Kidney tubule cell (primary cell): ENCODE measurements around the gene GSK3A.
"Not testable (repeated sequence)": the region's sequence is repeated elsewhere in the genome, so short reads cannot be mapped to it uniquely, and the experiment has no call there.

Experiments
- DNase-seq: peaks from one replicate; pipeline ENCODE4 v3.0.0-alpha.2; 2018; ENCODE audit warnings: low spot score

Gene GSK3A

DNA sequence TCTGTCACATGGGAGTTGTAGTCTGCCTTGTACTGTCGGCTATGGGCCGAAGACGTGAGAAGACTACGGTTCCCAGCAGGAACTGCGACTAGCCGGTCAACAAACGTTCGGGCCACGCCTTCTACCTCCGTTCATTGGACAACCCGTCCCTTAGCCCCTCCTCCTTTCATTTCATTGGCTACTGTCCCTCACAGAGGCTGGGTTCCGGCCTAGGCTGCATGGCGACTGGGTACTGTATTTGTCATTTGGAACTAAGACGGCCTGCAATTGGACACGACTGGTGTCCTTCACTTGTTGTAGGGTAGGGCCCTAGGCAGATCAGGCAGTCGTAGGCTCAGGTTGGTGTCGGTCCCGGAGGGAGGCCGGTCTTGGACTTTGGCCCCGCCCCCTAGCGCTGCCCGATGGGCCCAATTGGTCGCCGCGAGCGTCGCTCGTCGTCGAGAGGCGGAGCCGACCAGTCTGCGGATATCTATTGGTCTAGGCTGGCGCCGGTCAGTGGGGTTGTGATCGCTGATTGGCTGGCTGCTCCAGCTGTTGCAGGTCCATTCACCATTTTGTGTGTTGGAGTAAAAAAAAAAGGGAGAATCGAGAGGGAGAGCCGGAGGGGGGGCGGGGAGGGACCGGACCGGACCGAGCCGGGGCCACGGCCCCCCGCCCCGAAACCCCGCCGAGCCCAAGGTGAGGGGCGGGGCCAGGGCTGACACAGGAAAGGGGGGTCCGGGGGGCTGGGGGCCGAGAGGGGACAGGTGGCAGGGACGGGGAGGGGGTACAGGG lies 26.5 kb upstream of the GSK3A start, which contains the start of gene CIC:
TSS of gene CIC (plus strand) at position 549 of the 774 bp plus-strand sequence. CDS start 2,532 bp downstream, outside the sequence.
- peak; percentile 100 for DNase-seq

- DNase-seq: peak; percentile 99
Measured at GRCh38 chr19:42268142-42268703, 25.8 kb upstream of the GSK3A start.

DNA sequence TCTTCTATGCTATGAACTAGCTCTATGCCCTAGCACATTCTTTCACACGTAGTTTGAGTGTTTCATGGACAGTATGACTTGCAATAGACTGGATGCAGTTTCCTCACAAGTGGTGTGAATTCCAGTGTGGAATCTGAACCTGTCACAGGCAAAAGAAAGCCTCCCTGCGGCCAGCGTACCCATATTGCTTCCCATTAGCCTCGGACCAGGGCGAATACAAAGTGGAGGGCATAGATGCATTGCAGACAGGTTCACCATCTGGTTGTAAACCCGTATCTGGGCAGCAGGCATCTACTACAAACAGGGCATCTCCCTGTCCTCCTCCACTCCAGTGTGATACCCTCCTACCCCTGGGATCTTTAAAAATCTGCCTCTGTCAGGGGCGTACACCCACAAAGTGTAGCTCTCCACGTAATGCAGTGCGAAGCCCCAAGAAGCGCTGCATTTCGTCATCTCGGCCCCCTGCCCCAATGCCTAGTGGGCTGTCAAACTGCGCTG lies 25.3 kb upstream of the GSK3A start:
- no peak for DNase-seq

- DNase-seq: not testable (repeated sequence)
Measured at GRCh38 chr19:42266928-42267603, 24.7 kb upstream of the GSK3A start.

GRCh38 chr19:42266105-42266504 lies 23.7 kb upstream of the GSK3A start:
- DNase-seq: not testable (repeated sequence)

GRCh38 chr19:42261763-42262162 lies 19.4 kb upstream of the GSK3A start:
- no peak for DNase-seq

GRCh38 chr19:42257842-42258241 lies 15.4 kb upstream of the GSK3A start:
- DNase-seq: not testable (repeated sequence)

DNA sequence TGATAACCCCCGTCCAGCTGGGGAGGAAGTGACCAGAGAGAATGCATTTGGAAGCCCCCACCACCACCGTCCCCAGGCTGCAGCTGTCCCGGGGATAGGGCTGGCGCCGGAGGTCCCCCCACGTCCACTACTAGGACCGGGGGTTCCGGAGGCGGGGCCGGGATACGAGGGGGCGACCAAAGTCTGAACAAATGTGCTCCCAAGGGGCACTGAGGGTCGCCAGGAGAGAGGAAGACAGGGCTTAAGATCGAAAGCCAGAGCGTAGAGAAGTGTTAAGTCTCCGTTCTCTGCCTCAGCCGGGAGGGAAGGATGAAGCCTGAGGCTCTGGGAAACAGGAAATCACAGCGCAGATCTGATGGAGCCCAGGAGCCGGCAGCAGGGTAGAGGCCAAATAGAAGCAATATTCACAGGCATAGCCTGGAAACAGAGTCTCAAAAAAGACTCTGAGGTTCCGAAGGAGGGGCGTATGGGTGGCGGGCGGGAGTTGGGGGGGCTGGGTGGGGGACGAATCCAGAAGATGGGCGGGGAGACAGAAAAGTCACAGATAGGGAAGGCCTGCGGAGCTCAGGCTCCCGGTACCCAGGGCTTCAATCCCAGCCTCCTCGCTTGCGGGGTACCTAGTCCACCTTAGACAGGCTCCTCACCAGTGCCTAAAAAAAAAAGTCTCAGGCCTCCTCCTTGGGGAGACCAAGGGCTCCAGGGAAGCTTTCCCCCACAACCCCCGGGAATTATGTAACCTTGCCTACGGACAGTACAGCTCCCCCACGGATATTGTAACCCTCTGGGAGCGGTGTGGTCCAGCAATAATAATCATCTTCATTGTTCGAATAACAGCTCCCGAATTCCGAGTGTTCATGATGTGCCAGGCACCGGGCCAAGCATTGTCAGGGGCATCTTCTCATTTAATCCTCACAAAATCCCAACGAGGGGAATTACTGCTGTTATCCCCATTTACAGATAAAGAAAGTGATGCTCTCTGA lies 13.7 kb upstream of the GSK3A start:
- peak; percentile 44 for DNase-seq

DNA sequence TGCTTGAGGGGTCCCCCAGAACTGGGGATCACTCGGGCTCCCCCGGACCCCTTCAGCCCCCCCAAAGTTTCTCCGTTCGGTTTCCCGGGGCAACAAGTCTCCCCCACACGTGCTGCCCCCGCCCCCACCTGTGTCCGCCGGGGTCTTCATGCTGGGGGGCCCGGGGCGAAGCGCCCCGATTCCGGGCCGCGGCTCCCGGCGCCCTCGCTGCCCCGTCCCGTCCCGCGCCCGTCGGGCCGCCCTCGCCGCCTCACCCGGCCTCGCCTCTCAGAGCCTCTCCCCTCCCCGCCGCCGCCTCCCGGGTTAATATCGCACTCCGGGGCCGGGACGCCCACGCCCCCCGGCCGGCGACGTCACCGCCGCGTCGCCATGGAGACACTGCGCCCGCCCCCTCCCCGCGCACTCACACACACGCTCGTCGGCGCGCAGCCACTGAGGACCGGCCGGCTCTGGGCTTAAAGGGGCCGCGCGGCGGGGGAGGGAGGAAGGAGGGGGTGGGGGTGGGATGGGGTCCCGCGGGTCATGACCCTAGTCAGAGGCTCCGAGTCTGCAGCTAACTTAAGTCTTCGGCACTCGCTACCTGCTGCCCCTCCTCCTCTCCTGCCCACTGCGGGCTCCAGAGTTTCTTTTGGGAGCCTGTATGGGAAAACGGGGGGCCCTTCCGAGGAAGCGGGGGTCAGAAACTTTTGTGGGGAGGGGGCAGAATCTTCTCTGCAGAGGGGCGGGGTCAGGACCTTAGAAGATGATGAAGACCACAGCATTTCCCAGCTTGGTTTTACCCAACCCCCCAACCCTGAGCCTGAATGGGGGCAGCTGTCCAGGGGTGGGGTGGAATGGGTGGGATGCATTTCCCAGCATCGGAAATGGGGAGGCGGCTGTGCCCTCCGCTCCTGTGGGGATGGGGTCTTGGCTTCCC lies 12.7 kb upstream of the GSK3A start, which contains the start of gene ERF:
TSS of gene ERF (minus strand) at position 279 of the 916 bp plus-strand sequence. CDS start at position 150, 129 bp downstream.
- peak; percentile 93 for DNase-seq

DNA sequence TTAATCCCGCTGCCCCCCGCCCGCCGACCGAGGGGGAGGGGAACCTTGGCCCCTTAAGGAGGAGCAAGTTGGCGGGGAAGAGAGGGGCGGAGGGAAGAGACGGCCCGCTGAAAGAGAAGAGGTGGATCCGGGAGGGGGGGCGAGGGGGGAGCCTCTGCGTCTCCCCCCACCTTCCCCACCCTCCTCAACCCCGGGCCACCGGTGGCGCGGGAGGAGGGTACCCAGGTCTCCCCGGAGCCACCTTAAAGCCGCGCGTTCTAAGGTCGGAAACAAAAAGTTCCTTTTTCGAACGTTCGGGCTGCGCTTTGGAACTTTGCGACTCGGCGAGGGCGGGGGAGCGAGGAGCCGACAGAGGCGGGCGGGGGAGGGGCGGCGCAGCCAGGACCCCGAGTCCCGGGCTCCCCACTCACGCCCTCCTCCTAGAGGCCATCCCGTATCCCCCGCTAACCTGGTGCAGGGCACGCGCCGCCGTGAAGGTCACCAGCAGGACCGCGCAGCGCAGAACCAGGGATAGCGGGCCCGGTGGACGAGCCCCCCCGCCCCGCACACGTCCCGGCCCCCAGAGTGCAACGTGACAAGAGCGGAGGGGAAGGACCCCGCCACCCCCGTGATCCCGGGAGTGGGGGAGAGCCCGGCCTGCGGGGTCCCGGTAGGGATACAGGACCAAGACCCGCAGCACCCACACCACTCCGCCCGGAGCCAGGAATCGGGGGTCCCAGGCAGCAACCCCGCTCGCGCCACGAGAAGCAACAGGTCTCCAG lies 11.9 kb upstream of the GSK3A start:
- DNase-seq: peak; percentile 64

DNA sequence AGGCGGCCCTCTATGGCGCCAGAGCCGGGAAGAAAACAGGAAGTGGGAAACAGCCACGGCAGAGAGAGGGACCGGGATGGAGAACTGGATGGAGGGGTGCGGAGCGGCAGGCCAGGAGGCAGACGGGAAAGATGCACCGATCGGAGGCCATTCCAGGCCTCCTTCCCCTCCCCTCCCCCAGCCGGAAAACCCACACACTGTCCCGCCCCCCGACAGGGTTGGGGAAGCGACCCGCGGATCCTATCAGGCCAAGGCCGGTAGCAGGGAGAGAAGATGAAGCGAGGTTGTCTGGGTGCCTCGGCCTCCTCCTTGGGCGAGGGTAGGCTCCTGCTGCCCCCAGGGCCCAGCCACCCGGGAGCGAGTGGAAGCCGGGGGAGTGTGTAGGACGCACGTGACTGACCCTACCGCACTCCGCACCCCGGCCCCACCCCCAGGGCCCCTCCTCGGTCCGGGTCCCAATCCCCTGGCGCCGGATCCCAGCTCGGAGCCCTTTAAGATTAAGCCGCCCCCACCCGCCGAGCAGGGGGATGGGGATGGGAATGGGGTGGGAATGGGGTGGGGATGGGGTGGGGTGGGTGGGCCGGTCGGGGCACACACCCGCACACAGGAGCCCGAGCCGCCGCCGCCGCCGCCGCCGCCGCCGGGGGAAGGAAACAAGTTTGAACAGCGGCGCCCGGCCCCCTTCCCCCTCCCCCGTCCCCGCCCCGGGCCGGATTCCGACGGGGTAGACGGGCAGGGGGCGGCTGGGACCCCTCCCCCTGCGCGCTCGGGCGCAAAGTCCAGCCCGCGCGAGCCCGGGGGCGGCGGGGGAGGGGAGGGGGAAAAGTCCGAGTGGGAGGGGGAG lies 11.1 kb upstream of the GSK3A start:
- peak; percentile 57 for DNase-seq

DNA sequence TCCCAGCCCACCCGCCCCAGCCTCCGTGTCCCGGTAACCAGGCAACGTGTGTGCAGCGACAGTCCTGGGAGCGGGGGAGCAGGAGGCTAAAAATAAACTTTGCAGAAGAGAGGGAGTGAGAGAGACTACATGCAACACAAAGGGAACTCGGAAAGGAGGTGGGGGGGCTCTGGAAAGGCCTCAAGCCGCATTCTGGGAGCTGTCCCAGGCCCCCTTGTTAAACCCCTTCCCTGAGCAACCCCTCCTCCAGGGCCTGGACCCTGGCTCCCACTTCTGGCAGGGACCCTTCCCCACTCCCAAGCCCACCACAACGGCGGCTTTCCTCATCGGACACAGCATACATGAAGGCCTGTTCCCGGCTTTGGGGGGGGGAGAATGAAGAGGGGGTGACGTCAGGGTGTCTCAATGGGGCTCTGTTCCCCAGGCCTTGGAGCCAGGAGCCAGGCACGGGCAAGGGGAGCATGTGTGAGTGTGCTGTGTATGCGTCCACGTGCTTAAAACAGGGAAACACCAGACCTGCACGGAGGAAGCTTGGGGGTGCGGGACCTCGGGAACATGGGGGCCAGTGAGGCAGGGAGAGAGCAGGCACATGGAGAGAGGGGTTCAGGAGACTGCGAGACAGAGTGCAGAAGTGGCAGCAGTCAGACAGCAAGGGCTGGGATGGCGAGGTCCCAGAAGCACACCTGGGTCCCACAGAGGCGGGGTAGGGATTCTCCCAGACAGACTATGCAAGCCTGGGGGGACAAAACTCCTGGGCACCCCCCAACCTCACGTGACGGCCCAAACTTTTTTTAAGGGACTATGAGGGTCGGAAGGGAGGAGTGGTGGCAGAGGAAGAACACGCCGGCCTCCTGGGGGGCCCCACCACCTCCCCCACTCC lies 10.2 kb upstream of the GSK3A start:
- peak; percentile 51 for DNase-seq

DNA sequence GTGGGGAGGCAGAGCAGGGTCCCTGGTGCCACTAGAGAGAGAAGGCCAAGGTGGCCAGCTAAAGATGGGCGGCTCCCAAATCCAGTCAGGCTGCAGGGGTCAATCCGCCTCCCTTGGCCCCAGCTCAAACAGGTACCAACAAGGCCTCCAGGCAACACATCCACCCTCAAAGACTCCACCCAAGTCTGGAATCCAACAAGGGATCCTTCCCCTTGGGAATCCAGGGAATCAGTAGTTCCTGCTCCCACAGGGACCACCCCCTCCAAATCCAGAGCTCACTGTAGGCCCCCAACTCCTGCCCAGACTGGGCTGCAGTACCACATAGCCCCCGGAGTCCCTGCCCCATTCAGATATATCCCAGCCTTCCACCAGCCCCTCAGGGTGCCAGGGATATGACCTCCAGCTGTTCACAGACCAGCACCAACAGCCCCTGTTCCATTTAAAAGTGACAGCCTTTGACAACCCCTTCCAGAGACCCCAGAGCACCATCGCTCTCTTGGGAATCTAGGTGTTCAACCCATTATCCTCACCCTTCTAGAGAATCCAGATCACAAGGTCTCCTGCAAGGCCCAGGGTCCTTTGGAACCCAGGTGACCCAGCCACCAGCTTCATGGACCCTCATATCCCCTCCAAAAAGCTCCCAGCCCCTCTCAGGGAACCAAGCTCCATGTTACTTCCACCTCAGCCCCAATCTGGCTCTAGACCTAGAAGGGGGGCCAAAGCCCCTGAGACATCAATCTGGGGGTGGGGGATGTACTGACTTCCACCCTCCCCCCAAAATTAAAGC lies 9.4 kb upstream of the GSK3A start:
- DNase-seq: no peak

DNA sequence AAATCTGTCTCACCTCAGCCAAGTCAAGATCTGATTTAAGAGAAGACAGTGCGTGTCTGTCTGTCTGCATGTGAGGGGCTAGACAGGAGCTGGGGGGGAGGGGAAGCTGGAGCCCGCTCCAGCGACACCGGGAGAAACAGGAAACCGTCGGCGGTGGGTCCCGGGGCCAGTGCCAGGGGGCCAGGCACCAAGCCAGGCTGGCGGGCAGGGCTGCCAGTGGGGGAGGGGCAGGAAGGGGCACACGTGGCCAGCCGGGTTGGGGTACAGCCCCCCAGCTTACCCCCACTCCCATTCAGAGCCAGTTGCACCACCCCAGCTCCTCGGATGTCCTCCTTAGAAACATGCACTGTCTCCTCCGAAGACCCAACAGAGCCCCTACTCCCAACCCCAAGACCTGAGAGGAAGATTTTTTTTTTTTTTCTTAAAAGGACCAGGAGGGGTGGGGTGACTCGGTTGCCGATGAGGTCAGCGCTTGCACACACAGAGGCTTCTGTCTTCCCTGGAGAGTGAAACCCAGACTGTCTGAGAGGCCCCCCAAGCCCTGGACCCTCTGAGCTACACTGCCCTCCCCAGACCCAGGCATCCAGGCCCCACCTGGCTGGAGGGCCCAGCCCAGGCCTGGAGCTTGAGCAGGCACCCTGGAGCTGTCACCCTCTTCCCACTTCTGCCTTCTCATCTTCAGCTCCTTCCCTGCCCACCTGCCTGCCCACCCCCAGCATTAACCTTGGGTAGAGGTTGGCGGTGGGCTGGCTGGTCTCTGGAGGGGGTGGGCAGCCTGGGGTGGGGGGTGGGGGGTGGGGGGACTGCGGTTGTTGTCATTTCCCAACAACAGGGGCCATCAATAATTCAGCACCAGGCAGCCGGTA lies 8.5 kb upstream of the GSK3A start:
- peak; percentile 45 for DNase-seq

GRCh38 chr19:42250183-42250665 lies 7.8 kb upstream of the GSK3A start:
- DNase-seq: no peak

GRCh38 chr19:42249769-42250168 lies 7.4 kb upstream of the GSK3A start:
- DNase-seq: no peak
